ENCODE data around the gene ABCA7. TPM values are rescaled to one million over a fixed set of nuclear protein-coding genes. Genes with fewer than 3 reads are reported as not detected.
A peak's percentile ranks its signal among the peaks of the same experiment; 100 is the strongest.

The ABCA7 gene
- total RNA-seq, 2 donors from 2014 or later: 6.0 to 7.0 TPM

- Histone ChIP-seq H3K27ac (no peak overlapping the region), H3K9me3 (no peaks in the 10 kb centered on the region), H3K27me3 (replicated peaks; ENCODE audit: insufficient read depth) (no peaks in the 10 kb centered on the region), H3K36me3 (peaks cover 48% of the 10 kb centered on the region), H3K4me1 (ENCODE audit: control insufficient read depth in 1 of 2, low read depth in 2 of 2) (peaks cover 7 to 14% of the 10 kb centered on the region in 2 donors), H3K4me3 (no peak overlapping the region)
- no peak for TF ChIP-seq CTCF (IDR thresholded peaks at IDR 0.05)
- no peak for ATAC-seq (ENCODE audit: insufficient number of reproducible peaks, low FRiP score, low read depth)
- no peak for DNase-seq (ENCODE audit: low spot score)
Measured at GRCh38 chr19:1032264-1032867, 7.5 kb upstream of the ABCA7 start.

- no peak for TF ChIP-seq CTCF (IDR thresholded peaks at IDR 0.05)
- ATAC-seq (ENCODE audit: insufficient number of reproducible peaks, low FRiP score, low read depth) (no peak), DNase-seq (ENCODE audit: low spot score) (no peak)
- Histone ChIP-seq H3K36me3 (peaks cover 38% of the 10 kb centered on the region), H3K27me3 (replicated peaks; ENCODE audit: insufficient read depth) (no peaks in the 10 kb centered on the region), H3K4me3 (no peak overlapping the region), H3K27ac (no peak overlapping the region), H3K9me3 (no peaks in the 10 kb centered on the region), H3K4me1 (ENCODE audit: control insufficient read depth in 1 of 2, low read depth in 2 of 2) (peaks cover 12 to 24% of the 10 kb centered on the region in 2 donors)
Measured at GRCh38 chr19:1035998-1036621, 3.8 kb upstream of the ABCA7 start.

- H3K9me3 ChIP-seq: no peaks in the 10 kb centered on the region
- no peak for TF ChIP-seq CTCF (IDR thresholded peaks at IDR 0.05)
- peaks cover 26% of the 10 kb centered on the region for H3K36me3 ChIP-seq
- ATAC-seq (ENCODE audit: insufficient number of reproducible peaks, low FRiP score, low read depth) (no peak), DNase-seq (ENCODE audit: low spot score) (no peak)
- H3K4me1 ChIP-seq (ENCODE audit: control insufficient read depth in 1 of 2, low read depth in 2 of 2): peaks cover 12 to 33% of the 10 kb centered on the region in 2 donors
- H3K27ac ChIP-seq: no peak overlapping the region
- H3K4me3 ChIP-seq: no peak overlapping the region
- H3K27me3 ChIP-seq (replicated peaks; ENCODE audit: insufficient read depth): no peaks in the 10 kb centered on the region
Measured at GRCh38 chr19:1037621-1038064, 2.3 kb upstream of the ABCA7 start.

GRCh38 chr19:1038978-1039645 lies 795 bp upstream of the ABCA7 start:
- no peak for TF ChIP-seq CTCF (IDR thresholded peaks at IDR 0.05)
- Histone ChIP-seq H3K27ac (peak overlapping the region; percentile 5 to 52), H3K36me3 (peaks cover 18% of the 10 kb centered on the region), H3K27me3 (replicated peaks; ENCODE audit: insufficient read depth) (no peaks in the 10 kb centered on the region), H3K4me1 (ENCODE audit: control insufficient read depth in 1 of 2, low read depth in 2 of 2) (peaks cover 12 to 33% of the 10 kb centered on the region in 2 donors), H3K9me3 (no peaks in the 10 kb centered on the region), H3K4me3 (peak overlapping the region; percentile 80)
- DNase-seq (ENCODE audit: low spot score) (no peak), ATAC-seq (ENCODE audit: insufficient number of reproducible peaks, low FRiP score, low read depth) (peak; percentile 5)
